Parathyroid adenoma (tissue), 2 donors: Measurements from ENCODE around the gene PHLDB2.

Experiments used
- H2AFZ ChIP-seq: fragments of 300-600 bp; sonication (generic); one replicate; pipeline ENCODE4 v1.7.0; 2017; ENCODE audit warnings: antibody characterized with exemption, mild to moderate bottlenecking
- H3K27ac ChIP-seq: fragments of 300-600 bp; sonication (generic); one replicate; pipeline ENCODE4 v1.7.0; 2017
- H3K27me3 ChIP-seq: fragments of 300-600 bp; sonication (generic); one replicate; pipeline ENCODE4 v1.7.0; 2017; ENCODE audit warnings: low read length; ENCODE audit not compliant: control insufficient read depth, insufficient read depth
- H3K36me3 ChIP-seq: fragments of 300-600 bp; sonication (generic); one replicate; pipeline ENCODE4 v1.7.0; 2017; ENCODE audit warnings: low read length; ENCODE audit not compliant: control insufficient read depth, insufficient read depth
- H3K4me1 ChIP-seq: fragments of 300-600 bp; sonication (generic); one replicate; pipeline ENCODE4 v1.7.0; 2017; ENCODE audit warnings: control low read depth
- H3K4me2 ChIP-seq: fragments of 300-600 bp; sonication (generic); one replicate; pipeline ENCODE4 v1.7.0; 2017; ENCODE audit warnings: low read length
- H3K4me3 ChIP-seq: fragments of 300-600 bp; sonication (generic); one replicate; pipeline ENCODE4 v1.7.0; 2017; ENCODE audit warnings: low read depth, low read length
- H3K79me2 ChIP-seq: fragments of 300-600 bp; sonication (generic); one replicate; pipeline ENCODE4 v1.7.0; 2017; ENCODE audit warnings: control low read depth
- H3K9ac ChIP-seq: fragments of 300-600 bp; sonication (generic); one replicate; pipeline ENCODE4 v1.7.0; 2017; ENCODE audit warnings: mild to moderate bottlenecking
- H3K9me3 ChIP-seq: fragments of 300-600 bp; sonication (generic); one replicate; pipeline ENCODE4 v1.7.0; 2017; ENCODE audit warnings: low read length; ENCODE audit not compliant: control insufficient read depth
- CTCF ChIP-seq: fragments of 300-600 bp; sonication (generic); IDR thresholded peaks from one replicate; pipeline ENCODE4 v1.7.0; 2017; ENCODE audit warnings: antibody characterized with exemption, mild to moderate bottlenecking
- donor health status: primary hyperparathyroidism.

The PHLDB2 gene

GRCh38 chr3:112005091-112005672 is 146.1 kb downstream of the PHLDB2 start:
- H3K4me1 ChIP-seq = no peaks in the 10 kb centered on the region
- H3K27me3 ChIP-seq = no peaks in the 10 kb centered on the region
- TF ChIP-seq CTCF = no peak
- no peaks in the 10 kb centered on the region for H3K9me3 ChIP-seq
- no peak overlapping the region for H3K9ac ChIP-seq
- no peak overlapping the region for H3K4me2 ChIP-seq
- no peaks in the 10 kb centered on the region for H3K79me2 ChIP-seq
- no peak overlapping the region for H3K27ac ChIP-seq
- no peak overlapping the region for H2AFZ ChIP-seq
- no peak overlapping the region for H3K4me3 ChIP-seq
- no peaks in the 10 kb centered on the region for H3K36me3 ChIP-seq

- Histone ChIP-seq H3K36me3 (no peaks in the 10 kb centered on the region), H3K27ac (no peak overlapping the region), H3K27me3 (no peaks in the 10 kb centered on the region), H3K79me2 (no peaks in the 10 kb centered on the region), H3K4me3 (no peak overlapping the region), H3K4me2 (no peak overlapping the region), H2AFZ (no peak overlapping the region), H3K9ac (no peak overlapping the region), H3K4me1 (no peaks in the 10 kb centered on the region), H3K9me3 (no peaks in the 10 kb centered on the region)
- no peak for TF ChIP-seq CTCF
These were observed 148.6 kb downstream of the PHLDB2 start for GRCh38 chr3:112007633-112008032.

GRCh38 chr3:112009670-112010069 is 150.6 kb downstream of the PHLDB2 start:
- Histone ChIP-seq H3K4me2 (no peak overlapping the region), H3K9me3 (no peaks in the 10 kb centered on the region), H3K9ac (no peak overlapping the region), H3K27me3 (no peaks in the 10 kb centered on the region), H2AFZ (no peak overlapping the region), H3K36me3 (no peaks in the 10 kb centered on the region), H3K4me1 (no peaks in the 10 kb centered on the region), H3K4me3 (no peak overlapping the region), H3K27ac (no peak overlapping the region), H3K79me2 (no peaks in the 10 kb centered on the region)
- no peak for TF ChIP-seq CTCF

GRCh38 chr3:112010636-112011035 is 151.6 kb downstream of the PHLDB2 start:
- Histone ChIP-seq H3K4me3 (no peak overlapping the region), H3K9me3 (no peaks in the 10 kb centered on the region), H3K36me3 (no peaks in the 10 kb centered on the region), H3K9ac (no peak overlapping the region), H3K79me2 (no peaks in the 10 kb centered on the region), H3K4me2 (no peak overlapping the region), H3K4me1 (no peaks in the 10 kb centered on the region), H3K27me3 (no peaks in the 10 kb centered on the region), H3K27ac (no peak overlapping the region), H2AFZ (no peak overlapping the region)
- TF ChIP-seq CTCF = no peak

- Histone ChIP-seq H3K79me2 (no peaks in the 10 kb centered on the region), H3K4me1 (no peaks in the 10 kb centered on the region)
These were observed 152.4 kb downstream of the PHLDB2 start for GRCh38 chr3:112011376-112011940.

More at GRCh38 chr3:112011376-112011940, 152.4 kb downstream of the PHLDB2 start:
- no peak for TF ChIP-seq CTCF
- Histone ChIP-seq H3K4me2 (no peak overlapping the region), H3K4me3 (no peak overlapping the region), H3K27me3 (no peaks in the 10 kb centered on the region), H3K27ac (no peak overlapping the region), H3K36me3 (no peaks in the 10 kb centered on the region), H3K9ac (no peak overlapping the region), H2AFZ (no peak overlapping the region), H3K9me3 (no peaks in the 10 kb centered on the region)
